Activated CD4-positive, alpha-beta memory T cell treated with anti-CD3 and anti-CD28 coated beads, Interleukin-2, amount 10 ng/mL, durations not matched to agents 7 days and 5 days (primary cell): ENCODE results near the gene CMC4. TPM values are rescaled to one million over a fixed set of nuclear protein-coding genes. Genes with fewer than 3 reads are reported as not detected.
A peak's percentile ranks its signal among the peaks of the same experiment; 100 is the strongest.

ENCODE experiments used
- CTCF ChIA-PET: fragments of 350-600 bp; sonication (Branson Sonifier 250); formaldehyde crosslinking; loops from one replicate; lab custom pipeline; 2021; ENCODE audit warnings: antibody characterized with exemption, inconsistent platforms; lab: Charles Lee
- POLR2A ChIA-PET: fragments of 350-600 bp; sonication (Branson Sonifier 250); formaldehyde crosslinking; loops from one replicate; lab custom pipeline; 2021; ENCODE audit warnings: antibody characterized with exemption; lab: Charles Lee
- DNase-seq: peaks from one replicate; pipeline ENCODE4 v3.0.0-alpha.2; 2020
- H3K27ac Mint-ChIP-seq: one replicate; pipeline ENCODE4 v1.8.0; 2021; ENCODE audit warnings: mild to moderate bottlenecking, mixed read lengths
- H3K27me3 Mint-ChIP-seq: one replicate; pipeline ENCODE4 v1.8.0; 2021; ENCODE audit warnings: mixed read lengths
- H3K36me3 Mint-ChIP-seq: one replicate; pipeline ENCODE4 v1.8.0; 2021; ENCODE audit warnings: low read depth, mixed read lengths
- H3K4me1 Mint-ChIP-seq: one replicate; pipeline ENCODE4 v1.8.0; 2021; ENCODE audit warnings: mixed read lengths
- H3K4me3 Mint-ChIP-seq: one replicate; pipeline ENCODE4 v1.8.0; 2021; ENCODE audit warnings: mild to moderate bottlenecking, mixed read lengths
- H3K9me3 Mint-ChIP-seq: one replicate; pipeline ENCODE4 v1.8.0; 2021; ENCODE audit warnings: mixed read lengths
- total RNA-seq, 2 experiments: library from RNA; stranded (reverse); gene quantifications; one replicate each; pipeline ENCODE4 v1.2.3, GENCODE V29; 2021

CMC4 gene
- total RNA-seq, 2 experiments from 2014 or later = 4.8 to 5.9 TPM

DNA sequence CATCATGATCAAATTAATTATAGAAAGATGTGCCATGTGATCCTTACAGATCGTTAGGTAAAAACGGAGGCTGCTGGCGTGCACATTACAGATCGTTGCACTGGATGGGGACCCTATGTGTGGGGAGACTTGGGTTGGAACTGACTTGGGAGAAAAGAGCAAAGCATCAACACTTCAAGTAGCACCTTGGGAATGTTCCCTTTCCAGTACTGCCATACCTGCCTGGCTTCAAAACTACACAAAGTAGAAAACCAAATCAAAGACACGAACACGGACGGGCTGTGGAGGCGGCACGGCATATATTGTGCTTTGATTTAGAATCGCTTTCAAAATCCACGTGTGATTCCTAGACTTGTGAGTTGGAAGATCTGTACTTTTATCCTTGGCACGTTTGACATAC, 898 bp downstream of the CMC4 start:
- Mint-ChIP-seq H3K27me3 (no peaks in the 10 kb centered on the region), H3K4me3 (peak overlapping the region; percentile 80), H3K36me3 (peaks cover 28% of the 10 kb centered on the region), H3K9me3 (no peaks in the 10 kb centered on the region), H3K4me1 (peaks cover 59% of the 10 kb centered on the region), H3K27ac (peak overlapping the region; percentile 86)
- no peak for DNase-seq
- POLR2A ChIA-PET = interaction anchor here (1.7 to 3.1 kb wide), 3 partner anchors 14 to 43 kb away, joined by 6 to 13 read pairs (median 12); partner anchors contain the start of gene FUNDC2
- CTCF ChIA-PET = interaction anchor here (1.0 to 1.1 kb wide), 2 partner anchors 12 to 13 kb away, joined by 3 to 5 read pairs; no protein-coding TSS in a partner anchor

DNA sequence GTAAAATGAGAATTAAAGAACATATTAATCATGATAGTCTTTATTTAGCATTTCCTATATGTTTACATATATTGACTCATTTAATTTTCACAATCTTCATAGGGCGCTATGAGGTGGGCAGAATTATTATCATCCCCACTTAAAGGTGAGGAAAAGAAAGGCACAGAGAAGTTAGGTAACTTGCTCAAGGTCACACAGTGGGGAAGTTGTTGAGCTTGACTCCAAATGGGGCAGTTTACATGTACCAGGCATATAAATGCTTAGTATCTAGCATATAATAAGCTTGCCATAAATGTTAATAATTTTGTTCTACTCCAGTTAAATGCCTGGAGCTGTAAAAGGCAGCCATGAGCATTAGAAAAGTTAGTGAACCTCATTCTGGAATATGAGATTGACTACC, 1.5 kb downstream of the CMC4 start:
- Mint-ChIP-seq H3K9me3 (no peaks in the 10 kb centered on the region), H3K4me3 (peak overlapping the region; percentile 80), H3K36me3 (peaks cover 27% of the 10 kb centered on the region), H3K27ac (no peak overlapping the region), H3K27me3 (no peaks in the 10 kb centered on the region), H3K4me1 (peaks cover 58% of the 10 kb centered on the region)
- DNase-seq = no peak
- ChIA-PET POLR2A (interaction anchor here (3.1 kb wide), 1 partner anchor 14 kb away, joined by 13 read pairs; no protein-coding TSS in a partner anchor), CTCF (interaction anchor here (1.0 kb wide), 1 partner anchor 11 kb away, joined by 3 read pairs; no protein-coding TSS in a partner anchor)

DNA sequence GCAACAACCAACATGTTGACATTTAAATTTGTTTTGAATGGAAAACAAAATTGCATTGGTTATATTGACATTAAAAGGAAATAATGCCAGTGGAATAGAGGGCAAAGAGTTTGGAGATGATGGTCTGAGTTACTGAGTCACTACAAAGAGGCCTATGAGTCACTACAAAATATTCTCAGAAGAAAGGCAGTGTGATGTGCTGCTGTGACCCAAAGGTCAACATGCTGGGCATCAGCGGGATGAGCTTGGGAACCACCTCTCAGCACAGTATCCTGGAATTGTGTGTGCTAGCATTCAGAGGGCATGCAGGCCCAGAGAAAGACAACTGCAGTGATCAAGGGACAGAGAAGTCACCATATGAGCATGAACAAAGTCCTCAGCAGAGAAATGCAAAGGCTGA, 2.8 kb downstream of the CMC4 start:
- H3K9me3 Mint-ChIP-seq = no peaks in the 10 kb centered on the region
- H3K27ac Mint-ChIP-seq = no peak overlapping the region
- H3K27me3 Mint-ChIP-seq = no peaks in the 10 kb centered on the region
- DNase-seq = no peak
- peaks cover 46% of the 10 kb centered on the region for H3K4me1 Mint-ChIP-seq
- ChIA-PET POLR2A (no interaction called here), CTCF (interaction anchor here (0.6 kb wide), 1 partner anchor 11 kb away, joined by 3 read pairs; no protein-coding TSS in a partner anchor)
- H3K4me3 Mint-ChIP-seq = peak overlapping the region; percentile 34
- peaks cover 15% of the 10 kb centered on the region for H3K36me3 Mint-ChIP-seq

DNA sequence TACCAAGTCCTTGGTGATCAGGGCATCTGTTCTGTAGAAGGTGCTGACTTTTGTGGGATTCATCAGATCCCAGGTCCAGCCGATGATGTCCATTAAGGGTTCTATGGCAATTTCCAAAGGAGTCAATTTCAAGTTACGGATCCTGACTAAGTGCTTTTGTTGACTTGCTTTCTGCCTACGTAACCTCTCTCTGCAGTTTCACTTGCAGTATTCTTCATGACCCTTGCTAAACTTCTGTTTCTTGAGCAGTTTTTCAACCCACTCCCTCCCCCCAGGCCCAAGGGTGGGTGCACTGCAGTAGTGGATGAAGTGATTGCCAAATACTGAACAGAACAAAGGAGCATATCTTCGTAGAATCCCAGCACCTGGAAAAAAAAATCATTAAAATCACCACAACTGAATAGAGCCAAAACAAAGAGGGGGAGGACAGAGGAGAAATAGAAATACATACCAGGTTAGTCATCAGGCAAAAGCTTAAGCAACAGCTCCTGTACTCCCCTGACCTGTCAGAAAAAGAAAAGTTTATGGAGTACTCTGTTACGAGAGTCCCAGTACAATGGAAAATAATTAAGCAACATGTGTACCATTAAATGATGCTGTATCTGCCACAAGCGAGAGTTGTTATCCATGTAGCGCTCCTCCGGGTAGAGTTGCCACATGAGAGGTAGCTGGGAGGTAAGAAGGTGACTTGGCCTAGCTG, 5.8 kb downstream of the CMC4 start:
- Mint-ChIP-seq H3K4me3 (no peak overlapping the region), H3K36me3 (peaks cover 6% of the 10 kb centered on the region), H3K27me3 (no peaks in the 10 kb centered on the region), H3K9me3 (no peaks in the 10 kb centered on the region), H3K27ac (no peak overlapping the region), H3K4me1 (peaks cover 36% of the 10 kb centered on the region)
- ChIA-PET CTCF (interaction anchor here (0.8 kb wide), 1 partner anchor 147 kb away, joined by 3 read pairs; no protein-coding TSS in a partner anchor), POLR2A (no interaction called here)
- DNase-seq = no peak

DNA sequence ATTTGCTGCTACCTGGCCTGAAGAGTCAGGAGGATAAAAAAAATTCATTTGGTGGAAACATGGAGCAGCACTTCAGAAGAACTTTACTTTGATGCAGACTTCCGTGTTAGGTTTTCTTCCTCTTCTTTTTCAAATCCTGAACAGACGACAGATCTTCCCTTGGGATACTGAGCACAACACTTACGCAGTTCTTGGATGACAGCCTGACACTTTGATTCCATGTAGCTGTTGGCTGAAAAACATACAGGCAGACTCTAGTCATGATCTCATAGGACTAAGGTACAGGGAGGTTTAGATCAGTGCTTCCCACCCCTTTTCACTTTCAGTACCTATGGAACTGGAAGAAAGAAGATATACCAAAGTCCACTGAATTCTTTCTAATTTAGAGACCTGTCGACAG, 9.2 kb downstream of the CMC4 start:
- Mint-ChIP-seq H3K4me3 (no peak overlapping the region), H3K4me1 (peaks cover 18% of the 10 kb centered on the region), H3K36me3 (peaks cover 6% of the 10 kb centered on the region), H3K27ac (no peak overlapping the region), H3K27me3 (no peaks in the 10 kb centered on the region), H3K9me3 (no peaks in the 10 kb centered on the region)
- ChIA-PET CTCF (interaction anchor here (1.4 kb wide), 1 partner anchor 13 kb away, joined by 3 read pairs; no protein-coding TSS in a partner anchor), POLR2A (interaction anchor here (1.7 kb wide), 1 partner anchor 35 kb away, joined by 4 read pairs; the partner anchor contains the start of gene FUNDC2)
- DNase-seq = no peak

DNA sequence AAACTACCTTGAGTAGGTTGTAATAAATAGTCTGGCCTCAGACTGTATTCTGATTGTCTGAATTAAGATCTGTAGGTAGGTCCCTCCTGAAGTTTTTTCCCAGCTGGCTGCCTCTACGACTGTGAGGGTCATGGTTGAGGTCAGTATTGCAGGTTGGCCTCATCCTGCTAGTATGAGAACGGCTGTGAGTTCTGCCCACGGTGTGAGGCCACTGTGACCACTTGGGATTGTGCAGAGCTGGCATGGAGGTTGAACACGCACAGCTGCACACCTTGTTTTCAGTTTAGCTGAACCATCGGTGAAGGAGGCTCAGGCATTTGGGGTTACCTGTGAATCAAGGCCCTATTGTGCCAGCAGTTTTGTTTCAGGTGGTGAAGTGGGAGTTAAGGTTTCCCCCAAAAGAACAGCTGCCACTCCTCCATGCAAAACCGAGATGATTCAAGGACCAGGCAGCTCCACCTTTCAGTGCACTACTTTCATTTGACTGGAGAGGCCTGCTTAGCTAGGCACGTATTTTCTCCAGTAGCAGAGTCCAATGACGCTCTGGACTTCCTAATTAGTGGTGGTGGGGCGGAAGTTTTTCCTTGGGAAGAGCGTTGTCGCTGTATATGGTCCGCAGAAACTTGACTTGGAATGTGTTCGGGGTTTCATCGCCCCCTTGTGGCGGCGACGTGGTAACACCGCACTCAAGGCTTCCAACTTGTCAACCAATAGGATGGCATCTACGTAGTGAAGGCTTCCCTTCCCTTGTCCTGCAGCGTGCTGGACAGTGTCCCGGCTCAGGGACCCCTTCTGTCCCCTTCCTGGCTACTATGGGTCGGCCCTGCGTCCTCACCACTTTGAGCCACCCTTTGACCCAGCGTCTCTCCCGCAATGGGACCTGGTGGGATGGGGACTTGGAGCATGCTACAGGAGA, 13.8 kb downstream of the CMC4 start:
- CTCF ChIA-PET = interaction anchor here (0.6 to 3.4 kb wide), 17 partner anchors 8 to 139 kb away, joined by 3 to 23 read pairs (median 5); partner anchors contain the start of genes CMC4, F8, FUNDC2 and MTCP1
- POLR2A ChIA-PET = interaction anchor here (0.8 to 3.1 kb wide), 5 partner anchors 13 to 160 kb away, joined by 3 to 13 read pairs (median 4); partner anchors contain the start of genes BRCC3, CMC4, FUNDC2 and MTCP1

DNA sequence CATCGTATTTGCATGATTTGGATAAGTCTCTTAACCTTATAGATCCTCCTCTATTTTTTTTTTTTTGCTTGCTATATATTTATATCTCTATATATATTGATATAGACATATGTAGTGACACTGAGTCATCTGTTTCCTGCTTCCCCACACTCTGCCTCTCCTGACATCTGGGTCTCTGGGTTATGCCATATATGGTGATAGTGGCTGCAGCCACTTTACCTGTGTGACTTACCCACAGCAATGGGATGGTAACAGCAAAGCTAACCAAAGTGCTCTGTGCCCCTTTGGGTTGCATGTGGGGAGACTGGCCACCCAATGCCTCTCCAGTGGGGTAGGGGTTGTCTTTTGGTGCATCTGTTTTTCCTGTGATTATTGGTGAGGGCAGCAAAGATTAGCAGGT, 14.5 kb downstream of the CMC4 start:
- H3K4me1 Mint-ChIP-seq = peaks cover 35% of the 10 kb centered on the region
- H3K27me3 Mint-ChIP-seq = no peaks in the 10 kb centered on the region
- DNase-seq = peak; percentile 17
- peak overlapping the region; percentile 67 for H3K27ac Mint-ChIP-seq
- no peak overlapping the region for H3K4me3 Mint-ChIP-seq
- peaks cover 19% of the 10 kb centered on the region for H3K36me3 Mint-ChIP-seq
- ChIA-PET CTCF (interaction anchor here (0.6 to 3.4 kb wide), 16 partner anchors 8 to 139 kb away, joined by 3 to 23 read pairs (median 4); partner anchors contain the start of genes CMC4, F8, FUNDC2 and MTCP1), POLR2A (interaction anchor here (0.8 to 3.1 kb wide), 4 partner anchors 12 to 76 kb away, joined by 3 to 13 read pairs (median 4); partner anchors contain the start of genes BRCC3, CMC4, FUNDC2 and MTCP1)
- H3K9me3 Mint-ChIP-seq = no peaks in the 10 kb centered on the region

More for the DNA sequence above, 13.8 kb downstream of the CMC4 start:
- no peaks in the 10 kb centered on the region for H3K9me3 Mint-ChIP-seq
- peak overlapping the region; percentile 59 for H3K4me3 Mint-ChIP-seq
- DNase-seq = peak; percentile 57
- H3K27ac Mint-ChIP-seq = peak overlapping the region; percentile 67
- H3K36me3 Mint-ChIP-seq = peaks cover 19% of the 10 kb centered on the region
- H3K4me1 Mint-ChIP-seq = peaks cover 35% of the 10 kb centered on the region
- no peaks in the 10 kb centered on the region for H3K27me3 Mint-ChIP-seq

DNA sequence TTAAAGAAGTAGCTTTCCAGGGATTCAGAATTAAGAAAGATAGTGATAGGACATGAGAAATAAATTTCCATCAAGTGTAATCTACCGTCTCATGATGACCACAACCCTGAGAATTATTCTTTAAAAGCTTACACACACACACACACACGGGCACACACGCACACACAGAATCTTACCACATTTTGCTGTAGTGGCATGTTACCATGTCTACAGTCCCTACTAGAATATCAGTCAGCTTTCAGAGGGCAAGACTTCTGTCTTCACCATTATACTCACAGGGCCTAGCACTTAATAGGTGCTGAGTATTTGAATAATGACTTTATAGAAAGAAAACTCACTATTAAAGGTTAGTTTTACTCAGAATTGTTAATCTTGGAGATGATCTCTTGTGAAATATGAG, 15.4 kb downstream of the CMC4 start:
- H3K27ac Mint-ChIP-seq = no peak overlapping the region
- H3K4me3 Mint-ChIP-seq = no peak overlapping the region
- no peak for DNase-seq
- ChIA-PET POLR2A (interaction anchor here (3.1 kb wide), 1 partner anchor 15 kb away, joined by 13 read pairs; the partner anchor contains the start of genes BRCC3, CMC4 and MTCP1), CTCF (interaction anchor here (1.2 to 3.4 kb wide), 2 partner anchors 75 to 138 kb away, joined by 3 to 16 read pairs; no protein-coding TSS in a partner anchor)
- H3K4me1 Mint-ChIP-seq = peaks cover 35% of the 10 kb centered on the region
- peaks cover 16% of the 10 kb centered on the region for H3K36me3 Mint-ChIP-seq
- H3K9me3 Mint-ChIP-seq = no peaks in the 10 kb centered on the region
- H3K27me3 Mint-ChIP-seq = no peaks in the 10 kb centered on the region

DNA sequence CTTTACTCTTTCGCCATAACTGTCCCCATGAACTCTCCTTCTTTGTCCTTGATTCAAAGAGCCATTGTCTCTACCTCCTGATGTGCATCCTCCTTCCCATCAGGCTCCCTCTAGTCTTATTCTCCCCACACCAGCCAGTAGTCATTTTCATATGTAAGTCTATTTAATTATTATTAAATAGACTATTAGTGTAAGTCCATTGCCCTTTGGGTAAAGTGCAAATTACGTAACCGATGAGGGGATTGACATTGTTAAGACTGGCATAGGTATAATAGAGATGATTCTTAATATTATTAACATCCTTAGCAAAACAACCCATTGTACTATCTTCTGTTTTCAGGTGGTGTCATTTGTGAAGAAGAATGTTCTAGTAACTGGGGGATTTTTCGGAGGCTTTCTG, 16.7 kb downstream of the CMC4 start:
- no peak for DNase-seq
- peaks cover 16% of the 10 kb centered on the region for H3K36me3 Mint-ChIP-seq
- no peak overlapping the region for H3K27ac Mint-ChIP-seq
- ChIA-PET POLR2A (interaction anchor here (3.1 kb wide), 1 partner anchor 17 kb away, joined by 13 read pairs; the partner anchor contains the start of genes BRCC3, CMC4 and MTCP1), CTCF (no interaction called here)
- H3K9me3 Mint-ChIP-seq = no peaks in the 10 kb centered on the region
- H3K4me3 Mint-ChIP-seq = no peak overlapping the region
- peaks cover 35% of the 10 kb centered on the region for H3K4me1 Mint-ChIP-seq
- no peaks in the 10 kb centered on the region for H3K27me3 Mint-ChIP-seq

DNA sequence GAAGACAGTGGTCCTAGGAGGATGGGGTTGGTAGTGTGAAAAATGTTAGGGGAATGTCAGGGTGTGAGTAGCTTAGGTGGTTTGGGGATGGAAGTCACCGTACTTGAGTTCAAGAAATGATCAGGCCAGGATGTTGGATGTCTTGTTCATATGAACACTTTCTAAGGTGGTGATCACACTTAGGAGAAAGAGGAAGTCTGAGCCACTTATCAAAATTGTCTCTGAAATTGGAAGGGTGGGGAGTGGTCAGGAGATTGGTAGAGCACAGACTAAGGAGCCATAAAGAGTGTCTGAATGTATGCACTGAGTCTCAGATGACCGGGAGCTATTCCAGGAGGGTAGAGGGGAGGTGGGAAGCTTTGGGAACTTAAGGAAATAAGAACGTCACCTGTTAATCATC, 17.3 kb downstream of the CMC4 start:
- H3K27ac Mint-ChIP-seq = no peak overlapping the region
- POLR2A ChIA-PET = no interaction called here

DNA sequence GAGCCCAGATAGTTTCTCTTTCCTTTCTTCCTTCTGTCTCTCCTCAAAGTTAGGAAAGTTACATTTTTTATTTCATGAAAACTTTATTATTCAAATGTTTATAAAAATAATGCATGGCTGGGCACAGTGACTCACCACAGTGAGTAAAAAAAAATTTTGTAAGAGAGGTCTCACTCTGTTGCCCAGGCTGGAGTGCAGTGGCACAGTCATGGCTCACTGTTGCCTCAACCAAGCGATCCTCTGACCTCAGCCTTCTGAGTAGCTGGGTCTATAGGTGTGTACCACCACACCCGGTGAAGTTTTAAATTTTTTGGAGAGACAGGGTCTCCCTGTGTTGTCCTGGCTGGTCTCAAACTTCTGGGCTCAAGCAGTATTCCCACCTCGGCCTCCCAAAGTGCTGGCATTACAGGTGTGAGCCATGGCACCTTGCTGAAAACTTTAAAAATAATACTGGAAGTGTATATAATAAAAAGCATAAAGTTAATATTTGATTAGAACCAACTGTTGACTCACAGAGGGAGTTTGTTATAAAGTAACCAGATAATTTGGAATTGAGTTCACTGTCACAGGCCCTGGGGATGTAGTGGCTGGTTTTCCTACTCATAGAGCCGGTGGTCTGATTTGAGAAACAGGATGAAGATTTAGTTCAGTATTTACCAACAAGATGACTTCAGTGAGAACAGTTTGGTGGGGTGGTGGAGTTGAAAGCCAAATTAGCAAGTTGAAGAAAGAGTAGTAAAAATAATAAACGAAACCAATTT, 18.0 kb downstream of the CMC4 start:
- H3K27me3 Mint-ChIP-seq = no peaks in the 10 kb centered on the region
- ChIA-PET CTCF (no interaction called here), POLR2A (no interaction called here)
- H3K36me3 Mint-ChIP-seq = peaks cover 18% of the 10 kb centered on the region
- no peak overlapping the region for H3K4me3 Mint-ChIP-seq
- no peak for DNase-seq
- peaks cover 39% of the 10 kb centered on the region for H3K4me1 Mint-ChIP-seq
- H3K9me3 Mint-ChIP-seq = no peaks in the 10 kb centered on the region
- H3K27ac Mint-ChIP-seq = no peak overlapping the region

More for the DNA sequence above, 17.3 kb downstream of the CMC4 start:
- no peaks in the 10 kb centered on the region for H3K9me3 Mint-ChIP-seq
- DNase-seq = no peak
- peaks cover 16% of the 10 kb centered on the region for H3K36me3 Mint-ChIP-seq
- CTCF ChIA-PET = no interaction called here
- H3K4me1 Mint-ChIP-seq = peaks cover 38% of the 10 kb centered on the region
- H3K4me3 Mint-ChIP-seq = no peak overlapping the region
- H3K27me3 Mint-ChIP-seq = no peaks in the 10 kb centered on the region
